Mucosa of descending colon (tissue), 3 donors: Measurements from ENCODE around the gene PRR5L. TPM values are rescaled to one million over a fixed set of nuclear protein-coding genes. Genes with fewer than 3 reads are reported as not detected.

Source experiments
- ATAC-seq: fragments of 200-7000 bp; cut with Tn5 transposase; one replicate; pipeline ENCODE4 v1.9.1; 2020; ENCODE audit warnings: mild to moderate bottlenecking, moderate library complexity
- DNase-seq, 3 donors: peaks; one replicate each; pipeline ENCODE4 v3.0.0-alpha.2; 2020
- H3K36me3 ChIP-seq: fragments of 200-600 bp; one replicate; pipeline ENCODE4 v1.8.0; 2021; ENCODE audit warnings: low read depth, mild to moderate bottlenecking
- H3K4me1 ChIP-seq: fragments of 200-600 bp; one replicate; pipeline ENCODE4 v1.8.0; 2021; ENCODE audit warnings: low read depth, mild to moderate bottlenecking
- H3K4me3 ChIP-seq: fragments of 200-600 bp; one replicate; pipeline ENCODE4 v1.8.0; 2021; ENCODE audit warnings: mild to moderate bottlenecking
- H3K9me3 ChIP-seq: fragments of 200-600 bp; one replicate; pipeline ENCODE4 v1.8.0; 2021; ENCODE audit warnings: mild to moderate bottlenecking
- intact Hi-C, 2 donors: fragments of 100-400 bp; cut with DNase I in 1 of 2; cut with micrococcal nuclease in 1 of 2; formaldehyde crosslinking; loops; one replicate each; pipeline versions ENCODE4 v1.11.0 to v1.11.1; 2022; cut with DNase I, micrococcal nuclease
- total RNA-seq, 3 donors: library from RNA; stranded (reverse); fragmentation: NEBNext Ultra II Directional in 2 of 3; extraction: Animal tissue kit (Norgen Biotek cat#: 25700) in 2 of 3; gene quantifications; one replicate each; pipeline versions ENCODE4 v1.2.1 to v1.2.4, GENCODE V29; 2021 to 2023
- TF ChIP-seq, protein P1 (sequence below): fragments of 200-600 bp; IDR thresholded peaks from one replicate; pipeline ENCODE4 v1.8.0; 2022; ENCODE audit warnings: antibody characterized with exemption, mild to moderate bottlenecking
- donor health status: DM: no; HTN: no; CAD: no; lungs with moderate emphysema.
- donor health status: DM: no; HTN: no; CAD: no.
- donor health status: DM: no; HTN: yes; CAD: no.

The PRR5L gene
- total RNA-seq, 3 donors from 2014 or later = 138 to 250 (median 203) TPM

DNA sequence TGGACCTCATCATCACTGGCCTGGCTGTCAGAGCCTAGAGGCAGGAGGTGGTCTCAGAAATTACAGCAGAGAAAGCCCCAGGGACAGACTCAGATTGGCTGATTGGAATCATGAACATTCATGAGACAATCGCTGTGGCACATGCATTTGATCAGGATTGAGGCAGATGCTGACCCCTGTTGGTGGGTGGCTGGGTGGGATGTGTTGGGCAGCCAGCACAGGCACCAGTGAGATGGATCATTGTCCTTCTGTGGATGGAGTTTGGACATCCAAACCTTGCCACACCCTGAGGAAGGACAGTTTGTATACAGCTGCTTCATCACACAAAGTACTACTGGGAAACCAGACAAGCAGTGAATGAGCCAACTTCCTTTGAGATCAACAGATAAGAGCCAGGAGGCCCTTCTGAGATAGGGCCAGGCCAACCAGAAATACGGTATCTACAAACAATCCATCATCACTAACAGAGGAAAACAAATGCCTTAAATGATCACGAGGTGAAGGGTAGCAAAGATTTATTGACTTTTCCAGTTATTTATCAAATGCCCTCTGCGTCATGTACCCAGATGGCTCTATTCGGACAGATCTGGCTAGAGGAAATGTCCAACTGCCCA, 24.2 kb upstream of the PRR5L start:
- Histone ChIP-seq H3K9me3 (no peaks in the 10 kb centered on the region), H3K4me1 (no peaks in the 10 kb centered on the region), H3K36me3 (no peaks in the 10 kb centered on the region), H3K4me3 (no peak overlapping the region)
- intact Hi-C loops = no loop called here
- ATAC-seq (no peak), DNase-seq (no peak)
- TF ChIP-seq, protein P1, sequence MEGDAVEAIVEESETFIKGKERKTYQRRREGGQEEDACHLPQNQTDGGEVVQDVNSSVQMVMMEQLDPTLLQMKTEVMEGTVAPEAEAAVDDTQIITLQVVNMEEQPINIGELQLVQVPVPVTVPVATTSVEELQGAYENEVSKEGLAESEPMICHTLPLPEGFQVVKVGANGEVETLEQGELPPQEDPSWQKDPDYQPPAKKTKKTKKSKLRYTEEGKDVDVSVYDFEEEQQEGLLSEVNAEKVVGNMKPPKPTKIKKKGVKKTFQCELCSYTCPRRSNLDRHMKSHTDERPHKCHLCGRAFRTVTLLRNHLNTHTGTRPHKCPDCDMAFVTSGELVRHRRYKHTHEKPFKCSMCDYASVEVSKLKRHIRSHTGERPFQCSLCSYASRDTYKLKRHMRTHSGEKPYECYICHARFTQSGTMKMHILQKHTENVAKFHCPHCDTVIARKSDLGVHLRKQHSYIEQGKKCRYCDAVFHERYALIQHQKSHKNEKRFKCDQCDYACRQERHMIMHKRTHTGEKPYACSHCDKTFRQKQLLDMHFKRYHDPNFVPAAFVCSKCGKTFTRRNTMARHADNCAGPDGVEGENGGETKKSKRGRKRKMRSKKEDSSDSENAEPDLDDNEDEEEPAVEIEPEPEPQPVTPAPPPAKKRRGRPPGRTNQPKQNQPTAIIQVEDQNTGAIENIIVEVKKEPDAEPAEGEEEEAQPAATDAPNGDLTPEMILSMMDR = no peak

DNA sequence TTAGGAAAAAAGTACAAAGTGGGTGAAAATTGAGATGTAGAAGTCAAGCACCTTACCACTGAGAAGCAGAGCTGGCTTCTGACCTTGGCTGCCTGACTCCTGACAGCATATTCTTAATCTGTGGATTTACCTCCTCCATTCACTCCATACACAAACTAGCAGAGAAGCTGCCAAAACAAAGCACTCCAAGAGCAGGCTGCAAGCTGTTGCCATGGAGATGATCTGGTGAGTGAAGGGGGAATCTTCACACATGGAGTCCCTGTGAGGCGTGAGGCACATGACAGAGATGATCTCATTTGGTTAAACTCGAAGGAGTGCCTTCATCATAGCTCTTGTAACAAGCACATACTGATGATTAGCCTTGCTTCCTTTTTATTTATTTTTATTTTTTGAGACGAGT, 23.0 kb upstream of the PRR5L start:
- Histone ChIP-seq H3K9me3 (no peaks in the 10 kb centered on the region), H3K4me1 (no peaks in the 10 kb centered on the region), H3K36me3 (no peaks in the 10 kb centered on the region), H3K4me3 (no peak overlapping the region)
- TF ChIP-seq, protein P1 = no peak
- DNase-seq (no peak), ATAC-seq (no peak)
- intact Hi-C loops = no loop called here

DNA sequence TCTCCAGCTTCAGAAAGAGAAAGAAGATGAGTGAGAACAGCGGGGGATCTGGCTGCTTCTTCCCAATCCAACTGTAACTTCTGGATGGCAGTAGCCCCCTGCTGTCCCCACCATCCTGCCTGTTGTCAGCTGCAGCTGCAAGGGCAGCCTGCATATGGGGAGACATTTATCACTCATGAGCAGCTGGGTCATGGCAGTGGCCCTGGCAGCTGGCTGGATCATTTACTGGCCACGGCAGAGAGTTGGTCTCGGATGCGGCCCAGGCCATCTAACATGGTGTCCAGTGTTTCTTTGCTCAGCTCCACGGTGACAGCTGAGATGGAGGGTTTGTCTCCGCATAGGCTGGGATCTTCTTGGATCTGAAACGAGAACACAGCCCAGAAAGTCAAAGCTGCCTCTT, 21.7 kb upstream of the PRR5L start:
- ATAC-seq (no peak), DNase-seq (no peak)
- Histone ChIP-seq H3K9me3 (no peaks in the 10 kb centered on the region), H3K4me1 (no peaks in the 10 kb centered on the region), H3K36me3 (no peaks in the 10 kb centered on the region), H3K4me3 (no peak overlapping the region)
- intact Hi-C loops = no loop called here
- TF ChIP-seq, protein P1 = no peak

DNA sequence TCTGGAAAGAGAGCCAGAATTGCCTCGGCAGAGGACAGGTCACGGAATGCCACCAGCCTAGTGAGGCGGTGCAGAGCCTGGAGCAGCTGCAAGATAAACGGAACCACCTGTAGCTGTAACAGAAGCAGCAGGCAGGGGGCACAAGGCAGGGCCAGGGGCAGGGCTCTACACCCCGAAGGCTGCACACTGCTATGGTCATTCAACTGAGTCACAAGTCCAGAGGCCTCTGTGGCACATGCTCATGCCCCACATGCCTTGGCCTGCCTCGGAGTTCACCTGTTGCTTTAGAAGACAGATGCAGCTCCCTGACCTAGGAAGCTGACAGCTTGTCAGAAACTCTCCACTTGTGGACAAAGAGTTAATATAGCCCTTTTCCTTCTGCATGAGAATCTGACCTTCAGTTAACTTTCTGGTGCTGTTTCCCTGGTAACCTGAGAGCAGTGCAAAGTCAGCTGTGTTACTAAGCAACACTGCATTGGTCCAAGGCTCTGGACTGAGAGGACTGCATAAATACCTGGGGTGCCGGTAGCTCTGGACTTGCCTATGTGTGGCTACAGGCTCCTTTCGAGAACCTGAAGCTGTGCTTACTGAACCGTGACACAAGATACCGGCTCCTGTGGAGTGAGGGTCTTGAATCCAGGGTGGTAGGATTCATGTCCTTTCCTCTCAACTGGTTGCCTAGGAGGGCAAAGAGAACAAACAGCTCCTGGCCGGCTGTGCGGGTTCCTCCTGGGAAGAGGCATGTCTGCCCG, 17.4 kb upstream of the PRR5L start:
- H3K9me3 ChIP-seq = peaks cover 4% of the 10 kb centered on the region
- no peak for ATAC-seq
- no peaks in the 10 kb centered on the region for H3K36me3 ChIP-seq
- DNase-seq = no peak
- intact Hi-C loops = no loop called here
- H3K4me1 ChIP-seq = no peaks in the 10 kb centered on the region
- H3K4me3 ChIP-seq = no peak overlapping the region
- TF ChIP-seq, protein P1 = no peak

DNA sequence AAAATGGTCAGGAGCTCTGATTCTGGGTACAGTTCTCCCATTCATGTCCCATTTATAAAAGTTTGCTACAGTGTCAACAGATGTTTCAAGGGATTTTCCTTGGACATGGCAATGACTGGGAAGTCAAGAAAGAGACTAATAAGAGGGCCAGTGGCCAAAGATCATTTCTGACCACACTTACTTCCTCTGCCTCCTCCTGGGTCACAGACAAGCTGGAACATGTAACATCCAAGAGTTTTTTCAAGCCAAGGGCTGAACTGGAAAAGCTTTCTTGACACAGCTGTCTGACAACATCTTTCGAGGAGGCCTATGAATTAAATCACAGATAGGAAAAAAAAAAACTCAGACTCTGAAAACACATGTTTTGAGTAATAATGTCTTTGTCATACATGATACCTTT, 15.6 kb upstream of the PRR5L start:
- intact Hi-C loops = no loop called here

More for the DNA sequence above, 15.6 kb upstream of the PRR5L start:
- TF ChIP-seq, protein P1 = no peak
- H3K4me1 ChIP-seq = no peaks in the 10 kb centered on the region
- no peaks in the 10 kb centered on the region for H3K36me3 ChIP-seq
- DNase-seq (no peak), ATAC-seq (no peak)
- H3K9me3 ChIP-seq = peaks cover 4% of the 10 kb centered on the region
- no peak overlapping the region for H3K4me3 ChIP-seq
